GM21447 (cell line): ENCODE measurements around the gene PLPP2.

Experiments
- ATAC-seq: cut with Tn5 transposase; IDR thresholded peaks from one replicate; pipeline ENCODE4 v1.9.1; 2021; ENCODE audit not compliant: unreplicated experiment

PLPP2 gene

GRCh38 chr19:293436-294110, 2.4 kb upstream of the PLPP2 start:
- ATAC-seq: no peak

- ATAC-seq: no peak
These were observed 1.7 kb upstream of the PLPP2 start for GRCh38 chr19:292951-293350.

DNA sequence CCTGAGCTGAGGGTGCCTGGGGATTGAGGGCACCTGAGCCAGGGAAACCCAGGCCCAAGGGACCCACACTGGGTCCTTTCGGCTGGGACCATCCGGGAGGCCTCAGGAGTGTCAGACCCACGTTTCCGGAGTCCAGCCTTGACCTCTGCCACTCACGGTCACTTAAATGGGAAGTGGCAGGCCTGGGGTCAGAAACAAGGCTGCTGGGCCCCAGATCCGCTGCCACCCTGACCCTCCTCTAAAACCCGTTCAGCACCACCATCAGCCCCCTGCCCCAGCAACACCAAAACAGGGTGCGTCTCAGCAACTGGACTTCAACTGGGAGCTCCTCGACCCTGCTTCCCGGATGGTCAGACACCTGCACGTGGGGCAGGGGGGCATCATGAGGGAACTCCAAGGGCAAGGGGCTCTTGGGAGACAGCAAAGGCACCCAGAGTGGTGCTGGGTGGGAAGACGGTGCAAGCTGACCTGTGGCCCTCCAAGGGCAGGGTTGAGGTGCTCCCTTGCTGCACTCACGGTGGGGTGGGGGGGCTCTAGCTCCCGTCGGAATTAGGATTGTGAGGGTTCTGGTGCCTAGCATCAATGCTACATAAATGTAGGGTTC, 1.2 kb upstream of the PLPP2 start:
- no peak for ATAC-seq

- no peak for ATAC-seq
These were observed 518 bp upstream of the PLPP2 start for GRCh38 chr19:291561-292280.

DNA sequence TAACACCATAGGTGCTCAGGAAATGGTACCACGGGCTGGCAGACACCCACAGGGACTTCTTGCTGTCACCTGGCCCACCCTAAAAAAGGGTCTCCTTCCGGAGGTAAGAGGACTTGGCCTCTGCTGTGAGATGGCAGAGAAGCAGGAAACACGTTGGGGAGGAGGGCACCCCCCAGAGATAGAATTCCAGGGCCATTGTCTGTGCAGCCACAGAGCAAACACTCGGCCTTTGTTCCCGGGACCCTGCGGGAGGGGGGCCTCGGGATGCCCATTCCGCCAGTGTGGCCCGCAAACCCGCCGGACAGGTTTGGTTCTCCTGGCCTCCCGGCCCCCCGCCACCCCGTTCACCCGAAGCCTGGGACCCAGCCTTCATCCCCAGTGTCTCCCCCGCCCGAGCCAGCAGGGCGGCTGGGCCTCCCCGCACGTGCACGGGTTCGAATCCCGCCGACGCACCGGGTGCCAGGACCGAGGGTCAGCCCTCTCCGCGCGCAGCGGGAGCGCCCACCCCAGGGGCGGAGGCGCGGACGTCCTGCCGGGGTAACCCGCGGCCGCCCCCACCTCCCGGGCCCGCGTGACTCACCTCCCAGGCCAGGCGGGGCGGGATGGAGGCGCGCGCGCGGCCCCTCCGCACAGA, 714 bp downstream of the PLPP2 start:
- ATAC-seq: no peak

DNA sequence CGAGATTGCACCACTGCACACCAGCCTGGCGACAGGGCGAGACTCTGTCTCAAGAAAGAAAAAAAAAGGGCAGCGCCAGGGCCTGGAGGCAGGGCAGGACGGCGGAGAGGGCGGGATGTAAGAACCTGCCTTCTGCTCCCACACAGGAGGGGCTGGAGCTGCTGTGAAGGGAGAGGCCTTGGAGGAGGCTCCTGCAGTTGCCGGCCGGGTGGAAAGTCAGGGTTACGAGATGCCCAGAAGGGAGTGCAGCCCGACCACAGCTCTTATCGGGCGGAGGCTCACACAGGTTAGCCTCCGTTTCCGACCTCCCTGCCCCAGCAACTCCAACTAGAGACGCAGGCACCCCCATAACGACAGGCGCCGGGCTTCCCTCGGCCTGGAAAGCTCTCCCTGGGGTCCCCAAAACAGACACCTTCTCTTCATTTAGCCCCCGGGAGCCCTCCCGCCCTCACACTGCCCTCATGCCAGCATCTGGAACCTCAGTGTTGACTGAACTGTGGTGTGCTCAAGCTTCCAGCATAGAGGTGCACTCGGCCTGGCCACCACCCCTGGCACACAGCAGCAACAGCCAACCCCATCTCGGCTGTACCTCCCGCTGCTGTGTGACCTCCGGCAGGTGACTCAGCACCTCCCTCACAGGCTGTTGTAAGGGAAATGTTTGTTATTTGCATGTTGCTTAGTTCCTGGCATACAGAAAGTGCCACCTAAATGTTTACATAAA, 1.4 kb downstream of the PLPP2 start:
- ATAC-seq: no peak

DNA sequence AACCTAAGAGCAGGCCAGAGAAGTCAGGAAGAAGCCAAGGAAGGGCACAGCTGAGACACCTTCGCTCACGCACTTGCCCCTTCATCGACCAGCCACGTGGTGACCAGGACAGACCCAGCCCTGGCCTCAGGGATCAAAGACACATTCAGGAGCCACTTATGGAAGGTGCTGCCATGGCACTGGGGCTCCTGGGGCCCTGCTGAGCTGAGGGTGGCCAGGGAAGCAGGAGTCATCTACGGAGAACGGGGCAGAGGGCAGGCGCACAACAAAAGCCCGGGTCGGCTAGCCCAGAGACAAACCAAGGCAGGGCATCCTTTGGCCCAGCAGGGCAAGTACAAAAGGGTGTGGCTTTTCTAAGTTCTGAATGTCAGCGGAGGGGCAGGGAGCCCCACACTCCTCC, 2.3 kb downstream of the PLPP2 start:
- ATAC-seq: no peak

DNA sequence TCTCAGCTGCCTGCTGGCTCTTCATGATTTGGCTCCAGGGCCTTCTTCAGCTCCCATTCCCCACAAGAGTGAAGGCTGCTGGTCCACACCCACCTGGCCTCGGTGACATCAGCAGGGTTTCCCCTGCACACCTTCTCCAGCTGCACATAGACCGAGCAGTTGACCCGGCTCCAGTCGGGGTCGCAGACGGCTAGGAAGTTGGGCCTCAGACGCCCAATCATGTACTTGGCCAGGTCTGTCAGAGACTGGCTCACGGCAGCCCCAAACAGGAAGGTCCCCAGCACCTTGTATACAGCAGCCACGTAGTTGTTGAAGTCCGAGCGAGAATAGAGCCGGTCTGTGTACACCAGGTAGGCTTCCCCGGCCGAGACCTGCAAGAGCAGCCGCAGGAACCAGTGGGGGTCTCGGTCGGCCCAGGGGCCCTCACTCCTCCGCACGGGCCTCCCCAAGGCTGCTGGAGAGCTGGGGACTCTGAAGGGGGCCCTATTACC, 3.8 kb downstream of the PLPP2 start:
- no peak for ATAC-seq

GRCh38 chr19:283395-283794, 7.8 kb downstream of the PLPP2 start:
- ATAC-seq: no peak

DNA sequence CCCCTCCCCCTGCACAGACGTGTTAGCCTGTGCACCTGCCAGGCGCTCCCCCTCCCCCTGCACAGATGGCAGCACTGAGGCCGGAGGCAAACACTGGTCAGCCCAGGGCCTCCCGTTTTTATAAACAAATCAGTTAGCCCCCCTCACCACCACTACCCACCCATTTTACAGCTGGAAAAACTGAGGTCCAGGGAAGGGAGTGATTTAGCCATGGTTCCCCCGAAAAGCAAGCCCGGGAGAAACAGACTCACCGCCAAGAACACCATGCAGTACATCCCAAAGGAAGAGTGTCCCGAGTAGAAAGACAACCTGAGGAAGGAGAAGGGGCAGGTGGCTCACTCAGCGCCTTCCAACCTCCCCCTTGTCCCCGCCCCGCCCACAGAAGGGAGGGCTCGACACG, 8.7 kb downstream of the PLPP2 start:
- no peak for ATAC-seq

- ATAC-seq: no peak
These were observed 9.2 kb downstream of the PLPP2 start for GRCh38 chr19:281992-282391.

GRCh38 chr19:281156-281853, 9.9 kb downstream of the PLPP2 start:
- no peak for ATAC-seq

GRCh38 chr19:280541-281009, 10.6 kb downstream of the PLPP2 start:
- no peak for ATAC-seq

DNA sequence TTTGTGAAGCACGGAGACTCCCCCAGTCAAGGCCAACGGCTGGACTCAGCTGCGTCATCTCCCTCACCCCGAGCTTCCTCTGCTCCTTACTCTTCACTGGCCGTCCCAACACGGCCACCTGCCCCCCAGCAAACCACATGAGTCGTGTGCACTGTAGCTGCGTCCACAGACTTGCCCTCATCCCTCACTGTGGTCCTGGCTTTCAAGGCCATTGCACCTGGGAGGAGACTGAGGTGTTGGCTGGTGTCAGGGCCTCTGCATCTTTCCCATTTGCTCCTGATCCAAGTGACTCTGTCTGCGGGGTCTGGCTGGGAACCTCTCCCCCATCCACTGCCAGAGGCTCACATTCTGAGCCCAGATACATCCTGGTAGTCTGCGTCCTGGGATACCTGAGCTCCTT, 11.5 kb downstream of the PLPP2 start:
- no peak for ATAC-seq

DNA sequence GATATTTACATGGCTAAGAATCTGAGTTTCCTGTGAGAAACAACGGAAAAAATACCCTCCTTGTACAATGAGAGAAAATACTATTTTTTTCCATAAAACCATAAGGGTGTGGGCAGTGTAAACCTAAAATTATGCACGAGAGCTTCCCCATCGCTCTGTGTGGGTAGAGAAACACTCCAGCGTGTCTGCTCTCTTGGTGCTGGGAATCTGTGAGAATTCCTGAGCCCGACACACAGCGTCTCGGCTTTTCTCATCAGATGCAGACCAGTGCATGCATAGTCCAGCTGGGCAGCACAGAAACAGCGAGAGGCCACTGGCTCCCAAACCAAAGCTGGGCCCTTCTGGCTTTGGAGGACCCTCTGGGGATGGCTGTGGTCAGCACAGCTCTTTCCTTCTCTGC, 12.0 kb downstream of the PLPP2 start:
- ATAC-seq: no peak

- ATAC-seq: no peak
These were observed 13.5 kb downstream of the PLPP2 start for GRCh38 chr19:277581-278165.

- no peak for ATAC-seq
These were observed 14.1 kb downstream of the PLPP2 start for GRCh38 chr19:277131-277530.

- no peak for ATAC-seq
These were observed 15.1 kb downstream of the PLPP2 start for GRCh38 chr19:275958-276646.

GRCh38 chr19:275000-275399, 16.2 kb downstream of the PLPP2 start:
- no peak for ATAC-seq
